HCT116 (cell line): ENCODE results near the gene GYS1.

ENCODE experiments used
- EZH2 ChIP-seq: fragments of 200-600 bp; sonication (generic); IDR thresholded peaks from 2 replicates; pipeline ENCODE4 v1.6.1; 2017; ENCODE audit warnings: antibody characterized with exemption, mixed run types
- POLR2A ChIP-seq: IDR thresholded peaks from 2 replicates; pipeline ENCODE4 v1.7.0; 2011; ENCODE audit warnings: borderline replicate concordance; ENCODE audit not compliant: insufficient read depth, insufficient read length; ENCODE audit errors: extremely low read depth
- POLR2AphosphoS5 ChIP-seq: IDR thresholded peaks from 2 replicates; pipeline ENCODE4 v1.6.1; 2011; ENCODE audit warnings: mild to moderate bottlenecking, low read depth, low read length, moderate library complexity
- TF ChIP-seq, protein P1 (sequence below), 3 experiments: fragments of 200-600 bp in 1 of 3; sonication (generic) in 1 of 3; IDR thresholded peaks in 2 of 3; conservative IDR thresholded peaks in 1 of 3; 2 replicates each; pipeline ENCODE4 v1.5.1; 2012 to 2017; ENCODE audit warnings: low read depth in 2 of 3, low read length in 2 of 3, antibody characterized with exemption in 1 of 3, borderline replicate concordance in 1 of 3, control low read depth in 1 of 3, mild to moderate bottlenecking in 1 of 3, mixed read lengths in 1 of 3, mixed run types in 1 of 3, moderate library complexity in 1 of 3; ENCODE audit not compliant: insufficient read depth in 1 of 3
- TF ChIP-seq, protein P2 (sequence below): IDR thresholded peaks from 2 replicates; pipeline ENCODE4 v1.6.1; 2012; ENCODE audit warnings: low read depth
- TF ChIP-seq, protein P3 (sequence below): IDR thresholded peaks from 2 replicates; pipeline ENCODE4 v1.6.1; 2012

DNA sequence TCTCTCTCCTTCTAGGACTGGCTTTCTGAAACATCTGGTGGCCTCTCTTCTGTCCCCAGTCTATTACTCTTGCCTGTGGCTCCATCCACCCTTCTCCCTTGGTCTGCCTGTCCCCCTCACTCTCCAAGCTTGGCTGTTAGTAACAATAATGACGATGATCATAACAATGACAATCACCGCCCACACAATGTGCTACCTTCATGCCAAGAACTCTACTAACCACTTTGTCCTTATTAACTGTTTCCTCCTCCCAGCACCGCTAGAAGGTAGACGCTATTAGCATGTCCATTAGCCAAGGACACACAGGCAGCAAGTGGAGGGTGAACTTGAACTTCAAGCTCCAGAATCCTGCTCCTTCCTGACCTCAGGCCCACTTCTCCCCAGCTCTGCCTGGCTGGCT is 2.7 kb downstream of the GYS1 start:
- TF ChIP-seq, protein P1, sequence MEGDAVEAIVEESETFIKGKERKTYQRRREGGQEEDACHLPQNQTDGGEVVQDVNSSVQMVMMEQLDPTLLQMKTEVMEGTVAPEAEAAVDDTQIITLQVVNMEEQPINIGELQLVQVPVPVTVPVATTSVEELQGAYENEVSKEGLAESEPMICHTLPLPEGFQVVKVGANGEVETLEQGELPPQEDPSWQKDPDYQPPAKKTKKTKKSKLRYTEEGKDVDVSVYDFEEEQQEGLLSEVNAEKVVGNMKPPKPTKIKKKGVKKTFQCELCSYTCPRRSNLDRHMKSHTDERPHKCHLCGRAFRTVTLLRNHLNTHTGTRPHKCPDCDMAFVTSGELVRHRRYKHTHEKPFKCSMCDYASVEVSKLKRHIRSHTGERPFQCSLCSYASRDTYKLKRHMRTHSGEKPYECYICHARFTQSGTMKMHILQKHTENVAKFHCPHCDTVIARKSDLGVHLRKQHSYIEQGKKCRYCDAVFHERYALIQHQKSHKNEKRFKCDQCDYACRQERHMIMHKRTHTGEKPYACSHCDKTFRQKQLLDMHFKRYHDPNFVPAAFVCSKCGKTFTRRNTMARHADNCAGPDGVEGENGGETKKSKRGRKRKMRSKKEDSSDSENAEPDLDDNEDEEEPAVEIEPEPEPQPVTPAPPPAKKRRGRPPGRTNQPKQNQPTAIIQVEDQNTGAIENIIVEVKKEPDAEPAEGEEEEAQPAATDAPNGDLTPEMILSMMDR (IDR thresholded peaks at IDR 0.05 in 2 of 3, conservative IDR thresholded peaks at IDR 0.05 in 1 of 3; ENCODE audit: borderline replicate concordance in 1 of 3, insufficient read depth in 1 of 3, low read depth in 2 of 3, low read length in 2 of 3): no peak
- TF ChIP-seq EZH2 (no peak), POLR2AphosphoS5 (no peak), POLR2A (no peak)
- TF ChIP-seq, protein P2, sequence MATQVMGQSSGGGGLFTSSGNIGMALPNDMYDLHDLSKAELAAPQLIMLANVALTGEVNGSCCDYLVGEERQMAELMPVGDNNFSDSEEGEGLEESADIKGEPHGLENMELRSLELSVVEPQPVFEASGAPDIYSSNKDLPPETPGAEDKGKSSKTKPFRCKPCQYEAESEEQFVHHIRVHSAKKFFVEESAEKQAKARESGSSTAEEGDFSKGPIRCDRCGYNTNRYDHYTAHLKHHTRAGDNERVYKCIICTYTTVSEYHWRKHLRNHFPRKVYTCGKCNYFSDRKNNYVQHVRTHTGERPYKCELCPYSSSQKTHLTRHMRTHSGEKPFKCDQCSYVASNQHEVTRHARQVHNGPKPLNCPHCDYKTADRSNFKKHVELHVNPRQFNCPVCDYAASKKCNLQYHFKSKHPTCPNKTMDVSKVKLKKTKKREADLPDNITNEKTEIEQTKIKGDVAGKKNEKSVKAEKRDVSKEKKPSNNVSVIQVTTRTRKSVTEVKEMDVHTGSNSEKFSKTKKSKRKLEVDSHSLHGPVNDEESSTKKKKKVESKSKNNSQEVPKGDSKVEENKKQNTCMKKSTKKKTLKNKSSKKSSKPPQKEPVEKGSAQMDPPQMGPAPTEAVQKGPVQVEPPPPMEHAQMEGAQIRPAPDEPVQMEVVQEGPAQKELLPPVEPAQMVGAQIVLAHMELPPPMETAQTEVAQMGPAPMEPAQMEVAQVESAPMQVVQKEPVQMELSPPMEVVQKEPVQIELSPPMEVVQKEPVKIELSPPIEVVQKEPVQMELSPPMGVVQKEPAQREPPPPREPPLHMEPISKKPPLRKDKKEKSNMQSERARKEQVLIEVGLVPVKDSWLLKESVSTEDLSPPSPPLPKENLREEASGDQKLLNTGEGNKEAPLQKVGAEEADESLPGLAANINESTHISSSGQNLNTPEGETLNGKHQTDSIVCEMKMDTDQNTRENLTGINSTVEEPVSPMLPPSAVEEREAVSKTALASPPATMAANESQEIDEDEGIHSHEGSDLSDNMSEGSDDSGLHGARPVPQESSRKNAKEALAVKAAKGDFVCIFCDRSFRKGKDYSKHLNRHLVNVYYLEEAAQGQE: no peak
- TF ChIP-seq, protein P3, sequence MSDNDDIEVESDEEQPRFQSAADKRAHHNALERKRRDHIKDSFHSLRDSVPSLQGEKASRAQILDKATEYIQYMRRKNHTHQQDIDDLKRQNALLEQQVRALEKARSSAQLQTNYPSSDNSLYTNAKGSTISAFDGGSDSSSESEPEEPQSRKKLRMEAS: no peak
